Common myeloid progenitor, CD34-positive (primary cell): ENCODE measurements around the gene IL1RAPL2.

ENCODE experiments used
- CTCF ChIA-PET: fragments of 350-600 bp; sonication (Branson Sonifier 250); formaldehyde crosslinking; loops from one replicate; lab custom pipeline; 2021; ENCODE audit warnings: antibody characterized with exemption; lab: Charles Lee
- POLR2A ChIA-PET: fragments of 350-600 bp; sonication (Branson Sonifier 250); formaldehyde crosslinking; loops from one replicate; lab custom pipeline; 2021; ENCODE audit warnings: antibody characterized with exemption; lab: Charles Lee
- DNase-seq, 3 donors: peaks; one replicate each; pipeline versions ENCODE4 v3.0.0 to v3.0.0-alpha.2; 2013
- H3K27ac ChIP-seq, 2 experiments: 1 replicate in 1 of 2; 2 replicates in 1 of 2; pipeline ENCODE4 v1.7.0; 2013; ENCODE audit warnings: inconsistent platforms in 2 of 2, low read length in 2 of 2, mild to moderate bottlenecking in 2 of 2, low read depth in 1 of 2, moderate library complexity in 1 of 2; ENCODE audit not compliant: severe bottlenecking in 2 of 2, insufficient read depth in 1 of 2, poor library complexity in 1 of 2
- H3K27me3 ChIP-seq, 5 experiments: replicated peaks in 2 of 5; 1 replicate in 3 of 5; 2 replicates in 2 of 5; pipeline versions ENCODE4 v1.6.1 to v1.7.0; 2013; ENCODE audit warnings: low read length in 4 of 5, mild to moderate bottlenecking in 2 of 5, moderate library complexity in 2 of 5, inconsistent platforms in 1 of 5; ENCODE audit not compliant: insufficient read depth in 5 of 5, control insufficient read depth in 4 of 5
- H3K36me3 ChIP-seq, 4 experiments: 1 replicate in 2 of 4; 2 replicates in 2 of 4; pipeline versions ENCODE4 v1.6.1 to v1.7.0; 2013; ENCODE audit warnings: low read length in 3 of 4, control low read depth in 1 of 4, mild to moderate bottlenecking in 1 of 4; ENCODE audit not compliant: control insufficient read depth in 4 of 4, insufficient read depth in 4 of 4
- H3K4me1 ChIP-seq, 4 experiments: 1 replicate in 3 of 4; 2 replicates in 1 of 4; pipeline versions ENCODE4 v1.6.1 to v1.7.1; 2013; ENCODE audit warnings: low read length in 3 of 4, mild to moderate bottlenecking in 3 of 4, control low read depth in 1 of 4, inconsistent platforms in 1 of 4, moderate library complexity in 1 of 4; ENCODE audit not compliant: control insufficient read depth in 4 of 4, insufficient read depth in 4 of 4; ENCODE audit errors: control extremely low read depth in 1 of 4
- H3K4me3 ChIP-seq, 7 experiments: 1 replicate in 4 of 7; 2 replicates in 3 of 7; pipeline versions ENCODE4 v1.5.1 to v1.7.0; 2013; ENCODE audit warnings: mild to moderate bottlenecking in 7 of 7, low read length in 6 of 7, moderate library complexity in 6 of 7, inconsistent platforms in 2 of 7, low read depth in 2 of 7, control low read depth in 1 of 7; ENCODE audit not compliant: insufficient read depth in 4 of 7, control insufficient read depth in 1 of 7; ENCODE audit errors: extremely low read depth in 1 of 7
- H3K9me3 ChIP-seq, 5 experiments: 1 replicate in 4 of 5; 2 replicates in 1 of 5; pipeline versions ENCODE4 v1.6.1 to v1.7.1; 2013; ENCODE audit warnings: low read length in 4 of 5, mild to moderate bottlenecking in 2 of 5, inconsistent platforms in 1 of 5, low read depth in 1 of 5, moderate library complexity in 1 of 5; ENCODE audit not compliant: control insufficient read depth in 4 of 5, insufficient read depth in 2 of 5; ENCODE audit errors: control extremely low read depth in 1 of 5
- WGBS: methylation state at CpG from one replicate; pipeline ENCODE4 v1.1.5; 2013; ENCODE audit not compliant: insufficient coverage; 5-methylcytosine and 5-hydroxymethylcytosine counted together

Gene IL1RAPL2

GRCh38 chrX:104742355-104742754 lies 176.4 kb downstream of the IL1RAPL2 start:
- H3K27me3 ChIP-seq: no peaks in the 10 kb centered on the region
- CTCF ChIA-PET: no interaction called here
- POLR2A ChIA-PET: no interaction called here

GRCh38 chrX:104745152-104745551 lies 179.2 kb downstream of the IL1RAPL2 start:
- CTCF ChIA-PET: no interaction called here
- POLR2A ChIA-PET: no interaction called here

More at GRCh38 chrX:104742355-104742754, 176.4 kb downstream of the IL1RAPL2 start:
- Histone ChIP-seq H3K4me3 (no peak overlapping the region), H3K9me3 (no peaks in the 10 kb centered on the region), H3K4me1 (no peaks in the 10 kb centered on the region), H3K27ac (no peak overlapping the region), H3K36me3 (no peaks in the 10 kb centered on the region)
- DNase-seq: no peak

GRCh38 chrX:104749951-104750610 lies 184.1 kb downstream of the IL1RAPL2 start:
- no peak overlapping the region for H3K27ac ChIP-seq
- 83% methylated on average over 1 of the region's 2 CpGs for WGBS
- no peaks in the 10 kb centered on the region for H3K36me3 ChIP-seq
- H3K4me1 ChIP-seq: no peaks in the 10 kb centered on the region
- ChIA-PET POLR2A (no interaction called here), CTCF (no interaction called here)
- H3K9me3 ChIP-seq: no peaks in the 10 kb centered on the region
- DNase-seq: no peak
- no peaks in the 10 kb centered on the region for H3K27me3 ChIP-seq
- H3K4me3 ChIP-seq: no peak overlapping the region

More at GRCh38 chrX:104745152-104745551, 179.2 kb downstream of the IL1RAPL2 start:
- Histone ChIP-seq H3K27me3 (no peaks in the 10 kb centered on the region), H3K4me3 (no peak overlapping the region), H3K36me3 (no peaks in the 10 kb centered on the region), H3K27ac (no peak overlapping the region), H3K9me3 (no peaks in the 10 kb centered on the region), H3K4me1 (no peaks in the 10 kb centered on the region)
- WGBS: no CpG with 5 or more reads among the region's 1 CpG
- no peak for DNase-seq

DNA sequence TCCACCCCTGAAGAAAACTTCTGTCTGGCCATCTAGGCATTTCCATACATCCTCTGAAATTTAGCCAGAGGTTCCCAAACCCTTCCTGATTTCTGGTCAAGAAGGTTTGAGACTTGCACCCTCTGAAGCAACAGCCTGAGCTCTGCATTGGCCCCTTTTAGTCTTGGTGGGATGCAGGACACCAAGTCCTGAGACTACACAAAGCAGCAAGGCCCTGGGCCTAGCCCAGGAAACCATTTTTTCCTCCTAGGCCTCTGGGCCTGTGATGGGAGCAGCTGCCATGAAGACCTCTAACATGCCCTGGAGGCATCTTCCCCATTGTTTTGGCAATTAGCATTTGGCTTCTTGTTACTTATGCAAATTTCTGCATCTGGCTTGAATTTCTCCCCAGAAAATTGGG lies 196.6 kb downstream of the IL1RAPL2 start:
- DNase-seq: no peak
- Histone ChIP-seq H3K4me1 (no peaks in the 10 kb centered on the region), H3K27me3 (peaks cover 0 to 3% (median 0%) of the 10 kb centered on the region in 5 experiments), H3K4me3 (no peak overlapping the region), H3K36me3 (no peaks in the 10 kb centered on the region), H3K27ac (no peak overlapping the region), H3K9me3 (peaks cover 0 to 16% (median 2%) of the 10 kb centered on the region in 5 experiments)
- ChIA-PET POLR2A (no interaction called here), CTCF (no interaction called here)

DNA sequence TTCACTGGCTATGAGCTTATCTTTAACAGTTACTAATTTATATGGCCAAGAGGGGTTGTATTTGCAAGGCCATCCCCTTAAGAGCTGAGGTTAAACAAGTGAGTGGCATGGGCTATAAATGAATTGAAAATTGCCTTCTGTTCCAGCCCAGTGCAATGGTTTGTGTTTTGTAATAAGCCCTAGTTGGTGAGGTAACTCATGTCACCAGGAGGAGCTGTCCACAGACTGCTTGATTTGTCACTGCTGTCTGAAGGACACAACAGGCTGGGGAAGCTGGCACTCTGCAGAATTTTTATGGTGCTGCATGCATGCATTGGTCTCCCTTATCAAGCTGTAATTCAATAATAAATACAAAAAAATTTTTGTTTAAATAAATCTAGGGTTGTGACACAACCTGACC lies 223.8 kb downstream of the IL1RAPL2 start:
- CTCF ChIA-PET: no interaction called here
- H3K9me3 ChIP-seq: no peaks in the 10 kb centered on the region
- no peaks in the 10 kb centered on the region for H3K4me1 ChIP-seq
- H3K4me3 ChIP-seq: no peak overlapping the region
- no peaks in the 10 kb centered on the region for H3K36me3 ChIP-seq
- POLR2A ChIA-PET: no interaction called here
- no peak for DNase-seq
- H3K27me3 ChIP-seq: peaks cover 0 to 4% (median 0%) of the 10 kb centered on the region in 5 experiments
- no peak overlapping the region for H3K27ac ChIP-seq

- no peak for DNase-seq
Observed at GRCh38 chrX:104795804-104796203, 229.8 kb downstream of the IL1RAPL2 start.

DNA sequence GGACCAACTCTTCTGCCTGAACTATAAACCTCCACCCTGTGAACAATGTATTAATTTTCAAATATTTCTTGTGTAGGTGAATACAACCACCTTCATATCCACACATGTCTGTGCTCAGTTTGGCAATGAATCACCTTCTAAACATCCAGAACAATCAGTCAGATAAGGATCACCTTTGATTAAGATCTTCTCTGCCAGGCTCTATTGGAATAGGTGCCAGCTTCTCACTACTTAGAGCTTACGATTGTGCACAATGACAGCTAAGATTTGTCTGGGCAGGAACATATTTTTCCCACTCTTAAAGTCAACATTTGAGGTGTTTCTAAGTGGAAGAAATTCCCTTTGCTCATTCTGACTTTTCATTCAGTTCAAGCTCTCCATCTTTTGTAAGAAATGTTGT lies 237.2 kb downstream of the IL1RAPL2 start:
- Histone ChIP-seq H3K27ac (no peak overlapping the region), H3K4me3 (no peak overlapping the region), H3K9me3 (no peaks in the 10 kb centered on the region), H3K27me3 (no peaks in the 10 kb centered on the region), H3K36me3 (no peaks in the 10 kb centered on the region), H3K4me1 (no peaks in the 10 kb centered on the region)
- ChIA-PET CTCF (no interaction called here), POLR2A (no interaction called here)
- WGBS: no CpG with 5 or more reads among the region's 1 CpG
- DNase-seq: no peak

More at GRCh38 chrX:104795804-104796203, 229.8 kb downstream of the IL1RAPL2 start:
- POLR2A ChIA-PET: no interaction called here
- no peaks in the 10 kb centered on the region for H3K4me1 ChIP-seq
- H3K9me3 ChIP-seq: no peaks in the 10 kb centered on the region
- no peak overlapping the region for H3K4me3 ChIP-seq
- no peaks in the 10 kb centered on the region for H3K27me3 ChIP-seq
- CTCF ChIA-PET: interaction anchor here (0.6 kb wide), 1 partner anchor 169 kb away, joined by 3 read pairs; no protein-coding TSS in a partner anchor
- H3K27ac ChIP-seq: no peak overlapping the region
- WGBS: 33% methylated on average over 1 of the region's 1 CpG
- H3K36me3 ChIP-seq: no peaks in the 10 kb centered on the region
